Measurements from ENCODE around the gene ALDH4A1. TPM values are rescaled to one million over a fixed set of nuclear protein-coding genes. Genes with fewer than 3 reads are reported as not detected.

The ALDH4A1 gene
- total and polyA plus RNA-seq, 10 of the 15 experiments (the other 5 are each of a cell fraction or from before 2014, with no cell fraction given) = 0.06 to 25.5 (median 13.0) TPM

DNA sequence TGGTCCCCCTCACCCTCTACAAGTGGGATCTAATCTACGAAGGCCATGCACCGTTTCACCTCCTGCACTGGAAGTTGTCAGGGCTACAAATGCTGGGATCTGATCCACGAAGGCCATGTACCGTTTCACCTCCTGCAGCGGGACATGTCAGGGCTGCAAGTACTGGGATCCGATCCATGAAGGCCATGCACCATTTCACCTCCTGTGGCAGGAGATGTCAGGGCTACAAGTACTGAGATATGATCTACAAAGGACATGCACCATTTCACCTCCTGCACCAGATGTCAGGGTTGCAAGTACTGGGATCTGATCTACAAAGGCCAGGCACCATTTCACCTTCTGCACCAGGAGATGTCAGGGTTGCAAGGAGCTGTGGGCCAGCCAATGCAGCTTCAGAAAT is 7.0 kb downstream of the ALDH4A1 start:
- TF ChIP-seq, protein P1, sequence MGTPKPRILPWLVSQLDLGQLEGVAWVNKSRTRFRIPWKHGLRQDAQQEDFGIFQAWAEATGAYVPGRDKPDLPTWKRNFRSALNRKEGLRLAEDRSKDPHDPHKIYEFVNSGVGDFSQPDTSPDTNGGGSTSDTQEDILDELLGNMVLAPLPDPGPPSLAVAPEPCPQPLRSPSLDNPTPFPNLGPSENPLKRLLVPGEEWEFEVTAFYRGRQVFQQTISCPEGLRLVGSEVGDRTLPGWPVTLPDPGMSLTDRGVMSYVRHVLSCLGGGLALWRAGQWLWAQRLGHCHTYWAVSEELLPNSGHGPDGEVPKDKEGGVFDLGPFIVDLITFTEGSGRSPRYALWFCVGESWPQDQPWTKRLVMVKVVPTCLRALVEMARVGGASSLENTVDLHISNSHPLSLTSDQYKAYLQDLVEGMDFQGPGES (IDR thresholded peaks at IDR 0.05) = no peak
- TF ChIP-seq ASH2L (IDR thresholded peaks at IDR 0.05; ENCODE audit: borderline replicate concordance, low read depth) (no peak), CBX3 (IDR thresholded peaks at IDR 0.05; ENCODE audit: borderline replicate concordance, low read depth) (no peak), CEBPZ (IDR thresholded peaks at IDR 0.05; ENCODE audit: low read depth, low read length) (no peak), IKZF1 (conservative IDR thresholded peaks at IDR 0.05) (no peak)
- Histone ChIP-seq H2AFZ (ENCODE audit: control insufficient read depth, low read depth, low read length) (no peak overlapping the region), H3K9me3 (replicated peaks; ENCODE audit: control insufficient read depth, insufficient read depth, low read length) (no peaks in the 10 kb centered on the region), H3K4me2 (ENCODE audit: control insufficient read depth, insufficient read depth) (no peak overlapping the region), H3K36me3 (ENCODE audit: control insufficient read depth in 2 of 2, insufficient read depth in 2 of 2, low read length in 1 of 2) (no peaks in the 10 kb centered on the region; a peak in 1 of 4 replicates), H3K9ac (ENCODE audit: control insufficient read depth, insufficient read depth, low read length) (no peak overlapping the region), H3K4me1 (ENCODE audit: control insufficient read depth, insufficient read depth, low read length) (no peaks in the 10 kb centered on the region), H3K79me2 (ENCODE audit: control insufficient read depth, insufficient read depth, low read length) (no peaks in the 10 kb centered on the region), H3K27ac (ENCODE audit: control insufficient read depth, insufficient read depth) (no peak overlapping the region), H4K20me1 (ENCODE audit: control insufficient read depth, insufficient read depth) (no peaks in the 10 kb centered on the region), H3K27me3 (replicated peaks in 1 of 2; ENCODE audit: control insufficient read depth in 2 of 2, insufficient read depth in 2 of 2, low read length in 1 of 2) (no peaks in the 10 kb centered on the region), H3K4me3 (no peak overlapping the region)
- 96% methylated on average over 6 of the region's 6 CpGs for WGBS (ENCODE audit: insufficient coverage, insufficient replicate concordance, low lambda C conversion rate, missing lambda C conversion rate)
- DNase-seq (ENCODE audit: low read depth, low spot score) (no peak), ATAC-seq (no peak), FAIRE-seq (no peak)
- RAD21 ChIA-PET (ENCODE audit: unreplicated experiment) = no interaction called here
- SMC1A ChIA-PET (ENCODE audit: uncharacterized antibody, unreplicated experiment) = no interaction called here
- intact Hi-C loops (cut with micrococcal nuclease; ENCODE audit: unreplicated experiment) (no loop called here), in situ Hi-C loops (cut with MboI) (no loop called here)
- CTCF ChIA-PET = interaction anchor here (1.3 kb wide), 1 partner anchor 11 kb away, joined by 3 read pairs; no protein-coding TSS in a partner anchor
- POLR2A ChIA-PET = no interaction called here
- no TSS peak for BruUV-seq (replicated peaks)
